Thoracic aorta (tissue), 2 donors: ENCODE measurements around the gene ITGB6. TPM values are rescaled to one million over a fixed set of nuclear protein-coding genes. Genes with fewer than 3 reads are reported as not detected.

Experiments used
- ATAC-seq: fragments of 150-250 bp; one replicate; pipeline ENCODE4 v1.8.0; 2017; ENCODE audit warnings: low read depth; ENCODE audit not compliant: insufficient number of reproducible peaks, low FRiP score
- DNase-seq: peaks from one replicate; pipeline ENCODE4 v3.0.0-alpha.2; 2020; ENCODE audit warnings: low spot score
- H3K27ac ChIP-seq, 2 donors: fragments of 200-600 bp; sonication (generic); 1 replicate in 1 of 2; 2 replicates in 1 of 2; pipeline ENCODE4 v1.5.1; 2016; ENCODE audit warnings: mild to moderate bottlenecking in 2 of 2, moderate library complexity in 2 of 2
- H3K27me3 ChIP-seq: fragments of 200-600 bp; sonication (generic); replicated peaks from 2 replicates; pipeline ENCODE4 v1.6.0; 2016; ENCODE audit warnings: mild to moderate bottlenecking; ENCODE audit not compliant: insufficient read depth
- H3K36me3 ChIP-seq: fragments of 200-600 bp; sonication (generic); one replicate; pipeline ENCODE4 v1.5.1; 2016
- H3K4me1 ChIP-seq, 2 donors: fragments of 200-600 bp; sonication (generic); 1 replicate in 1 of 2; 2 replicates in 1 of 2; pipeline versions ENCODE4 v1.5.1 to v1.6.0; 2016; ENCODE audit warnings: low read depth in 2 of 2, mild to moderate bottlenecking in 1 of 2; ENCODE audit not compliant: control insufficient read depth in 1 of 2
- H3K4me3 ChIP-seq: fragments of 200-600 bp; sonication (generic); 2 replicates; pipeline ENCODE4 v1.5.1; 2016; ENCODE audit warnings: mild to moderate bottlenecking
- H3K9me3 ChIP-seq: fragments of 200-600 bp; sonication (generic); 2 replicates; pipeline ENCODE4 v1.5.1; 2016
- CTCF ChIP-seq: fragments of 200-600 bp; sonication (generic); IDR thresholded peaks from one replicate; pipeline ENCODE4 v1.5.1; 2019; ENCODE audit warnings: antibody characterized with exemption
- total RNA-seq, 2 donors: library from RNA; depleted of rRNA; stranded (reverse); fragments of >200 nt; gene quantifications; one replicate each; pipeline versions ENCODE4 v1.1.0 to v1.2.3, GENCODE V29; 2016

The ITGB6 gene
- total RNA-seq, 2 donors from 2014 or later: 0.99 TPM; not detected in 1

GRCh38 chr2:160168878-160169277 lies 31.2 kb downstream of the ITGB6 start:
- Histone ChIP-seq H3K9me3 (no peaks in the 10 kb centered on the region), H3K27me3 (no peaks in the 10 kb centered on the region), H3K36me3 (no peaks in the 10 kb centered on the region), H3K4me1 (no peaks in the 10 kb centered on the region), H3K4me3 (no peak overlapping the region), H3K27ac (no peak overlapping the region)
- no peak for DNase-seq
- no peak for TF ChIP-seq CTCF
- ATAC-seq: no peak

GRCh38 chr2:160167089-160167740 lies 32.9 kb downstream of the ITGB6 start:
- Histone ChIP-seq H3K27me3 (no peaks in the 10 kb centered on the region), H3K27ac (no peak overlapping the region), H3K9me3 (no peaks in the 10 kb centered on the region), H3K4me1 (no peaks in the 10 kb centered on the region), H3K36me3 (no peaks in the 10 kb centered on the region), H3K4me3 (no peak overlapping the region)
- no peak for TF ChIP-seq CTCF
- ATAC-seq (no peak), DNase-seq (no peak)

GRCh38 chr2:160165996-160166395 lies 34.1 kb downstream of the ITGB6 start:
- H3K27me3 ChIP-seq: no peaks in the 10 kb centered on the region
- H3K36me3 ChIP-seq: no peaks in the 10 kb centered on the region
- DNase-seq (no peak), ATAC-seq (no peak)
- H3K4me3 ChIP-seq: no peak overlapping the region
- TF ChIP-seq CTCF: no peak
- H3K9me3 ChIP-seq: no peaks in the 10 kb centered on the region
- no peak overlapping the region for H3K27ac ChIP-seq
- no peaks in the 10 kb centered on the region for H3K4me1 ChIP-seq

- no peak for ATAC-seq
- H3K27ac ChIP-seq: no peak overlapping the region
These were observed 35.0 kb downstream of the ITGB6 start for GRCh38 chr2:160165081-160165480.

More at GRCh38 chr2:160165081-160165480, 35.0 kb downstream of the ITGB6 start:
- Histone ChIP-seq H3K9me3 (no peaks in the 10 kb centered on the region), H3K27me3 (no peaks in the 10 kb centered on the region), H3K36me3 (no peaks in the 10 kb centered on the region), H3K4me3 (no peak overlapping the region), H3K4me1 (no peaks in the 10 kb centered on the region)
- no peak for TF ChIP-seq CTCF
- DNase-seq: no peak
